Measurements from ENCODE around the gene PLXDC1. TPM values are rescaled to one million over a fixed set of nuclear protein-coding genes. Genes with fewer than 3 reads are reported as not detected.

PLXDC1 gene
- total and polyA plus RNA-seq, 2 of the 13 experiments (the other 11 are each of a cell fraction or from before 2014, with no cell fraction given), result not detected

DNA sequence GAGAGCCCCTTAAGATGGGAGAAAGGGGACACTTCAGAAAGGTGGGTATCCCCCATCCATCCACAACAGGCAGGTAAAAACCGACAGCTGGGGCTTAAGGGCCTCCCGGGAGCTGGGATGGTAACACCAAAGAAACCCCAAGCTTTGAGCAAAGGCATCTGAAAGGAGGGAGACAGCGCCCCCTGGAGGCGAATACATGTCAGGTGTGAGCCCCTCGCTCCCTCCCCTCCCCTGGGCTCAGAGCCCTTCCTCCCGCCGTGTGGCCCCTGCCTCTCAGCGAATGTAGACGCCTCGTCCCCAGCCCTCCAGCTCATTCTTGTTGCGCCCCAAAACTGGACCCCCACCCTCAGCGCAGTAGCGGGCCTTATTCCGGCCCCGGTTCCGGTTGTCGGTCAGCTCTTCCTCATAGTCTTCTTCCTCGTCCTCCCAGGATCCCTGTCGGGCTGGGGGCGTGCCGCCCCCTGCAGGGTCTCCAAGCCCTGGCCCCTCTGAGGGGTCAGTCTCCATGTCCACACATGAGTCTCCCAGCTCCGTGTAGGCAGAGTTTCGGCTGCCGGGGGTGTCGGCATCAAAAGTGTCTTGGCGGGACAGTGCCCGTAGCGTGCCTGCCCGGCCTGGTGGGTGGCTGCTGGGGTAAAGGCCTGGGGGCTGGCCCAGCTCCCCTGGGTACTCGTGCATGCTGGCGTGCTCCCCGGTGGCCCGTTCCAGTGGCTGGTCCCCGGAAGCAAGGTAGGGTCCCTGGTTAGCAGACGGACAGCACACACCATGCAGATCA lies 23.7 kb upstream of the PLXDC1 start (continued):
- no peak for TF ChIP-seq REST (IDR thresholded peaks at IDR 0.05; ENCODE audit: borderline replicate concordance in 1 of 2, low read depth in 1 of 2, low read length in 2 of 2)
- TF ChIP-seq, protein P1, sequence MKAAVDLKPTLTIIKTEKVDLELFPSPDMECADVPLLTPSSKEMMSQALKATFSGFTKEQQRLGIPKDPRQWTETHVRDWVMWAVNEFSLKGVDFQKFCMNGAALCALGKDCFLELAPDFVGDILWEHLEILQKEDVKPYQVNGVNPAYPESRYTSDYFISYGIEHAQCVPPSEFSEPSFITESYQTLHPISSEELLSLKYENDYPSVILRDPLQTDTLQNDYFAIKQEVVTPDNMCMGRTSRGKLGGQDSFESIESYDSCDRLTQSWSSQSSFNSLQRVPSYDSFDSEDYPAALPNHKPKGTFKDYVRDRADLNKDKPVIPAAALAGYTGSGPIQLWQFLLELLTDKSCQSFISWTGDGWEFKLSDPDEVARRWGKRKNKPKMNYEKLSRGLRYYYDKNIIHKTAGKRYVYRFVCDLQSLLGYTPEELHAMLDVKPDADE (CRISPR knock-in tag; IDR thresholded peaks at IDR 0.05), result no peak
- TF ChIP-seq, protein P2, sequence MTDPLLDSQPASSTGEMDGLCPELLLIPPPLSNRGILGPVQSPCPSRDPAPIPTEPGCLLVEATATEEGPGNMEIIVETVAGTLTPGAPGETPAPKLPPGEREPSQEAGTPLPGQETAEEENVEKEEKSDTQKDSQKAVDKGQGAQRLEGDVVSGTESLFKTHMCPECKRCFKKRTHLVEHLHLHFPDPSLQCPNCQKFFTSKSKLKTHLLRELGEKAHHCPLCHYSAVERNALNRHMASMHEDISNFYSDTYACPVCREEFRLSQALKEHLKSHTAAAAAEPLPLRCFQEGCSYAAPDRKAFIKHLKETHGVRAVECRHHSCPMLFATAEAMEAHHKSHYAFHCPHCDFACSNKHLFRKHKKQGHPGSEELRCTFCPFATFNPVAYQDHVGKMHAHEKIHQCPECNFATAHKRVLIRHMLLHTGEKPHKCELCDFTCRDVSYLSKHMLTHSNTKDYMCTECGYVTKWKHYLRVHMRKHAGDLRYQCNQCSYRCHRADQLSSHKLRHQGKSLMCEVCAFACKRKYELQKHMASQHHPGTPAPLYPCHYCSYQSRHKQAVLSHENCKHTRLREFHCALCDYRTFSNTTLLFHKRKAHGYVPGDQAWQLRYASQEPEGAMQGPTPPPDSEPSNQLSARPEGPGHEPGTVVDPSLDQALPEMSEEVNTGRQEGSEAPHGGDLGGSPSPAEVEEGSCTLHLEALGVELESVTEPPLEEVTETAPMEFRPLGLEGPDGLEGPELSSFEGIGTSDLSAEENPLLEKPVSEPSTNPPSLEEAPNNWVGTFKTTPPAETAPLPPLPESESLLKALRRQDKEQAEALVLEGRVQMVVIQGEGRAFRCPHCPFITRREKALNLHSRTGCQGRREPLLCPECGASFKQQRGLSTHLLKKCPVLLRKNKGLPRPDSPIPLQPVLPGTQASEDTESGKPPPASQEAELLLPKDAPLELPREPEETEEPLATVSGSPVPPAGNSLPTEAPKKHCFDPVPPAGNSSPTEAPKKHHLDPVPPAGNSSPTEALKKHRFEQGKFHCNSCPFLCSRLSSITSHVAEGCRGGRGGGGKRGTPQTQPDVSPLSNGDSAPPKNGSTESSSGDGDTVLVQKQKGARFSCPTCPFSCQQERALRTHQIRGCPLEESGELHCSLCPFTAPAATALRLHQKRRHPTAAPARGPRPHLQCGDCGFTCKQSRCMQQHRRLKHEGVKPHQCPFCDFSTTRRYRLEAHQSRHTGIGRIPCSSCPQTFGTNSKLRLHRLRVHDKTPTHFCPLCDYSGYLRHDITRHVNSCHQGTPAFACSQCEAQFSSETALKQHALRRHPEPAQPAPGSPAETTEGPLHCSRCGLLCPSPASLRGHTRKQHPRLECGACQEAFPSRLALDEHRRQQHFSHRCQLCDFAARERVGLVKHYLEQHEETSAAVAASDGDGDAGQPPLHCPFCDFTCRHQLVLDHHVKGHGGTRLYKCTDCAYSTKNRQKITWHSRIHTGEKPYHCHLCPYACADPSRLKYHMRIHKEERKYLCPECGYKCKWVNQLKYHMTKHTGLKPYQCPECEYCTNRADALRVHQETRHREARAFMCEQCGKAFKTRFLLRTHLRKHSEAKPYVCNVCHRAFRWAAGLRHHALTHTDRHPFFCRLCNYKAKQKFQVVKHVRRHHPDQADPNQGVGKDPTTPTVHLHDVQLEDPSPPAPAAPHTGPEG (CRISPR knock-in tag; IDR thresholded peaks at IDR 0.05), result no peak
- TF ChIP-seq ZNF34 (CRISPR knock-in tag; IDR thresholded peaks at IDR 0.05; ENCODE audit: borderline replicate concordance), result no peak
- TF ChIP-seq ZNF264 (CRISPR knock-in tag; IDR thresholded peaks at IDR 0.05), result no peak
- 0 out of 2 replicates have a peak, but pooled peaks have one; percentile 49 for TF ChIP-seq ZNF598 (CRISPR knock-in tag; IDR thresholded peaks at IDR 0.05; ENCODE audit: borderline replicate concordance)
- TF ChIP-seq ZNF407 (CRISPR knock-in tag; IDR thresholded peaks at IDR 0.05; ENCODE audit: not compliant biosample characterization), result no peak
